Heart right ventricle (tissue), 16 donors: ENCODE results near the gene USP6NL. TPM values are rescaled to one million over a fixed set of nuclear protein-coding genes. Genes with fewer than 3 reads are reported as not detected.

Experiments used
- ATAC-seq, 8 donors: fragments of 200-7000 bp; cut with Tn5 transposase; one replicate each; pipeline ENCODE4 v1.9.1; 2020; ENCODE audit warnings: mild to moderate bottlenecking in 8 of 8, moderate library complexity in 8 of 8, moderate number of reproducible peaks in 1 of 8
- DNase-seq, 2 donors: peaks; one replicate each; pipeline ENCODE4 v3.0.0-alpha.2; 2020
- H3K27ac ChIP-seq, 10 donors: fragments of 200-600 bp; sonication (generic) in 2 of 10; one replicate each; pipeline versions ENCODE4 v1.5.0 to v1.8.0; 2020 to 2022; ENCODE audit warnings: mild to moderate bottlenecking in 3 of 10
- H3K27me3 ChIP-seq, 7 donors: fragments of 200-600 bp; one replicate each; pipeline ENCODE4 v1.8.0; 2021 to 2022; ENCODE audit warnings: mild to moderate bottlenecking in 2 of 7
- H3K36me3 ChIP-seq, 9 donors: fragments of 200-600 bp; sonication (generic) in 1 of 9; one replicate each; pipeline versions ENCODE4 v1.5.0 to v1.8.0; 2020 to 2022; ENCODE audit warnings: mild to moderate bottlenecking in 2 of 9
- H3K4me1 ChIP-seq, 9 donors: fragments of 200-600 bp; sonication (generic) in 1 of 9; one replicate each; pipeline versions ENCODE4 v1.5.0 to v1.8.0; 2020 to 2022; ENCODE audit warnings: mild to moderate bottlenecking in 4 of 9
- H3K4me3 ChIP-seq, 10 donors: fragments of 200-600 bp; sonication (generic) in 2 of 10; one replicate each; pipeline versions ENCODE4 v1.5.0 to v1.8.0; 2020 to 2022; ENCODE audit warnings: mild to moderate bottlenecking in 7 of 10, moderate library complexity in 2 of 10
- H3K9me3 ChIP-seq, 11 donors: fragments of 200-600 bp in 10 of 11; sonication (generic) in 2 of 11; one replicate each; pipeline versions ENCODE4 v1.5.0 to v1.8.0; 2013 to 2022; ENCODE audit warnings: mild to moderate bottlenecking in 2 of 11, control low read depth in 1 of 11, moderate library complexity in 1 of 11
- WGBS, 2 donors: extraction: QIAGEN DNeasy Blood & Tissue Kit; methylation state at CpG; one replicate each; pipeline ENCODE4 v1.1.7; 2013; ENCODE audit warnings: inconsistent platforms in 1 of 2; 5-methylcytosine and 5-hydroxymethylcytosine counted together
- intact Hi-C, 10 donors: fragments of 100-400 bp; cut with DNase I; formaldehyde crosslinking; loops; one replicate each; pipeline versions ENCODE4 v1.11.1 to v1.14.2; 2022
- polyA plus RNA-seq, 2 donors: library from polyadenylated mRNA; stranded (reverse); fragments of 200-250 nt; gene quantifications; one replicate each; pipeline ENCODE4 v1.2.3, GENCODE V29; 2013
- total RNA-seq, 10 donors: library from RNA; stranded (reverse); fragmentation: NEBNext Ultra II Directional in 3 of 10; extraction: Animal tissue kit (Norgen Biotek cat#: 25700) in 3 of 10; gene quantifications; one replicate each; pipeline versions ENCODE4 v1.2.1 to v1.2.4, GENCODE V29; 2021 to 2023
- TF ChIP-seq, protein P1 (sequence below), 9 donors: fragments of 200-600 bp; sonication (generic) in 2 of 9; IDR thresholded peaks; one replicate each; pipeline versions ENCODE4 v1.5.0 to v1.8.0; 2021 to 2022; ENCODE audit warnings: antibody characterized with exemption in 9 of 9, mild to moderate bottlenecking in 5 of 9, moderate library complexity in 1 of 9
- donor health status: Arrhythmogenic right ventricular cardiomyopathy.
- donor health status: ischemic (EF 13 %, LVEDD 7.1; RV severe dilation, severe dysfunction).
- donor health status: healthy with polysubstance abuse.
- donor health status: DM: no; HTN: yes; CAD: no.
- donor health status: DM: no; HTN: no; CAD: no.
- donor health status: ischemic (EF 25% LVEDD 6.9; RV normal size, moderate dysfunction).
- donor health status: ischemic (EF 25% LVEDD 5.7; RV mildly dilated, moderate dysfunction).
- donor health status: healthy.
- donor health status: DM: yes; HTN: yes; CAD: no.
- donor health status: Ischemic cardiomyopathy.
- donor health status: ischemic (EF 35%, LVEDD 5.7; RV mildly dilated, moderate dysfunction).
- donor health status: nonischemic (EF 11% LVEDD 7.7; RV severe dilation, severe dysfunction).
- donor health status: DM: yes; HTN: yes; CAD: no.
- donor health status: PGD.
- donor health status: ischemic (EF 29% LVEDD 5.4; RV normal size, mild dysfunction).
- donor health status: nonischemic (EF 23%, LVEDD 6.1; RV moderate dilation, normal function).

The USP6NL gene
- total and polyA plus RNA-seq, 12 donors = 1.8 to 11.1 (median 8.2) TPM

DNA sequence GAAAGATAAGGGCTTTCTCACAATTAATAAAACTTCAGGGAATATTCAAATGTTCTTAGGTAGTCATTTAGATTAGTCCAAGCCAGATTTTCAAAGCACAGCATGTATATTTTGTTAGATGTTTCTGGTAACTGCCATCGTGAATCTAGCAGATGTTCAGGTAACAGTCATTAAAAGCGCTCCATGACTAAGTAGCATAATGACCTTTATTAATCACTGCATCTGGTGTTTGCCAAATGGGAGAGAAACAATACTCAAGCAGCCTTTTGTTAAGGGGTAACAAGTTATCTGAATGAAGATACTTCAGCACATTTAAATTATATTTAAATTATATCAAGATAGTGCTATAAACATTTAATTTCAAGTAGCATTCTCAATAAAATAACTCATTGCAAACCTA is 47.5 kb downstream of the USP6NL start:
- TF ChIP-seq, protein P1, sequence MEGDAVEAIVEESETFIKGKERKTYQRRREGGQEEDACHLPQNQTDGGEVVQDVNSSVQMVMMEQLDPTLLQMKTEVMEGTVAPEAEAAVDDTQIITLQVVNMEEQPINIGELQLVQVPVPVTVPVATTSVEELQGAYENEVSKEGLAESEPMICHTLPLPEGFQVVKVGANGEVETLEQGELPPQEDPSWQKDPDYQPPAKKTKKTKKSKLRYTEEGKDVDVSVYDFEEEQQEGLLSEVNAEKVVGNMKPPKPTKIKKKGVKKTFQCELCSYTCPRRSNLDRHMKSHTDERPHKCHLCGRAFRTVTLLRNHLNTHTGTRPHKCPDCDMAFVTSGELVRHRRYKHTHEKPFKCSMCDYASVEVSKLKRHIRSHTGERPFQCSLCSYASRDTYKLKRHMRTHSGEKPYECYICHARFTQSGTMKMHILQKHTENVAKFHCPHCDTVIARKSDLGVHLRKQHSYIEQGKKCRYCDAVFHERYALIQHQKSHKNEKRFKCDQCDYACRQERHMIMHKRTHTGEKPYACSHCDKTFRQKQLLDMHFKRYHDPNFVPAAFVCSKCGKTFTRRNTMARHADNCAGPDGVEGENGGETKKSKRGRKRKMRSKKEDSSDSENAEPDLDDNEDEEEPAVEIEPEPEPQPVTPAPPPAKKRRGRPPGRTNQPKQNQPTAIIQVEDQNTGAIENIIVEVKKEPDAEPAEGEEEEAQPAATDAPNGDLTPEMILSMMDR (IDR thresholded peaks at IDR 0.05) = no peak
- no peak for DNase-seq
- WGBS, 2 donors = 78% methylated on average over 2 of the region's 2 CpGs
- Histone ChIP-seq H3K9me3 (peaks cover 0 to 6% (median 0%) of the 10 kb centered on the region in 11 donors), H3K27me3 (no peaks in the 10 kb centered on the region), H3K4me3 (no peak overlapping the region), H3K27ac (no peak overlapping the region), H3K4me1 (peaks cover 0 to 23% (median 0%) of the 10 kb centered on the region in 9 donors), H3K36me3 (no peaks in the 10 kb centered on the region)
- no peak for ATAC-seq
- intact Hi-C loops = no loop called here

DNA sequence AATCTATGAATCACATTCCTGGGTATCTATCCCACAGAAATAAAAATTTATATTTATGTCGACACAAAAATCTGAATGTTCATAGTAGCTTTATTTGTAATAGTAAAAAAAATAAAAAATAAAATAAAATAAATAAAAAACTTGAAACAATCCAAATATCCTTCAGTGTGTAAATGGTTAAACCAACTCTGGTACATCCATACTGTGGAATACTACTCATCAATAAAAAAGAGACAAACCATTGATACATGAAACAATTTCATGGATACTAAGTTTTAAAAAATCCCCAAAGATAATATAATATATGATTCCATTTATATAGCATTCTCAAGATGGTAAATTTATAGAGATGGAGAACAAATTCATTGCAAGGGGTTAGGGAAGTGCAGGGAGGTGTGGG is 48.6 kb downstream of the USP6NL start:
- WGBS, 2 donors = 99 to 100% methylated on average over 1 of the region's 1 CpG
- TF ChIP-seq, protein P1 (IDR thresholded peaks at IDR 0.05) = no peak
- H3K36me3 ChIP-seq = no peaks in the 10 kb centered on the region
- no peak for ATAC-seq
- no peak overlapping the region for H3K27ac ChIP-seq
- H3K4me1 ChIP-seq = peaks cover 0 to 23% (median 0%) of the 10 kb centered on the region in 9 donors
- intact Hi-C loops = no loop called here
- no peaks in the 10 kb centered on the region for H3K9me3 ChIP-seq
- DNase-seq = no peak
- no peaks in the 10 kb centered on the region for H3K27me3 ChIP-seq
- H3K4me3 ChIP-seq = no peak overlapping the region

DNA sequence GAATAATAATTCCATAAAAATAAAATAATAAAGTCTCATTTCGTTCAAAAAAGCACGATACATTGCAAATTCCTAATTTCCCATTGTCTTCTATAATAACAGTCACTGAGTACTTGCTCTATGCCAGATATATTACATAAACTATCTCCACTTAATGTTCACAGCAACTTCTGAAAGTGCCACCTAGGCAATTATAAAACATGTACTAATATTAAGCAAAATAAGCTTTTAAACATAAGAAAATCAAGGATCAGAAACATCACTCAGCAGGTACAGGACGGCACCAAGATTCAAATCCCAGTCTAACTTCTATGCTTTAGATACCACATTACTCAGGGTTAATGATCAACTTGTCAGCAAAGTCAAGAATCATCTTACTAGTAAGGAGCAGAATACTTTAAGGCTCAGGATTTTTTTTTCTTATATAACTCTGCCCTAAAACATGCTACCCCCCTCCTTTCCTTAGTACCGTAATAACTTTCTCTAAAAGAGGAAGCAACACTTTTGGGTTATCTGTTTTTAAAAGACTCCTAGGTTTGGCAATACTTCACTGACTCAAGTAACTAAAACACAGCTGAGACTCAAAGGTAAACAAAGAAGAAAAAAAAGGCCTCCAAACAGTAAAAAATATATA is 51.3 kb downstream of the USP6NL start:
- ATAC-seq = no peak
- Histone ChIP-seq H3K36me3 (no peaks in the 10 kb centered on the region), H3K4me1 (peaks cover 0 to 23% (median 0%) of the 10 kb centered on the region in 9 donors), H3K27me3 (no peaks in the 10 kb centered on the region), H3K9me3 (peaks cover 0 to 8% (median 0%) of the 10 kb centered on the region in 11 donors), H3K27ac (no peak overlapping the region), H3K4me3 (no peak overlapping the region)
- 73 to 74% methylated on average over 4 of the region's 4 CpGs for WGBS, 2 donors
- no peak for DNase-seq
- TF ChIP-seq, protein P1 (IDR thresholded peaks at IDR 0.05) = no peak
- intact Hi-C loops = no loop called here

DNA sequence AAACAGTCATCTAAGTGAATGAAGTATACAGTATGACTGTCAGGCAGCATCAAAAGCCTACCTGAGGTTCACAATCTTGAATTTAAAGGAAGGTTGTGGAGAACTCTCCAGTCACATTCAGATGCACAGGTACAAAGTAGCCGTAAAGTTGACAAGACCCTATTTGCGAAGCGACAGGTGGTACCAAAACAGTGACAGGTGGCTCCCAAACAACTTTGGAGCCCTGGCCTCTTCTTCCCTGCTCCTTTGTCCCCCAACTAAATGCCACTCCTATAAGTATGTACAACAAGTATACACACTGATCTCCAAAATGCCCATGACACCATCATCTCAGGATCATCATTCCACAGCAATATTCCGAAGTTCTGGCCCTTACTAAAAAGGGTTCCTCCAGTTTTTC is 53.5 kb downstream of the USP6NL start:
- Histone ChIP-seq H3K9me3 (peaks cover 0 to 8% (median 0%) of the 10 kb centered on the region in 11 donors), H3K36me3 (no peaks in the 10 kb centered on the region), H3K4me3 (no peak overlapping the region), H3K27me3 (no peaks in the 10 kb centered on the region), H3K27ac (no peak overlapping the region), H3K4me1 (peaks cover 0 to 25% (median 0%) of the 10 kb centered on the region in 9 donors)
- TF ChIP-seq, protein P1 (IDR thresholded peaks at IDR 0.05) = no peak
- ATAC-seq (no peak), DNase-seq (no peak)
- intact Hi-C loops = no loop called here
- WGBS, 2 donors = 92 to 99% methylated on average over 4 of the region's 4 CpGs
